Umbilical cord (tissue), 2 donors: Measurements from ENCODE around the gene ZNF341. TPM values are rescaled to one million over a fixed set of nuclear protein-coding genes. Genes with fewer than 3 reads are reported as not detected.
A peak's percentile ranks its signal among the peaks of the same experiment; 100 is the strongest.

Source experiments
- DNase-seq: peaks from one replicate; pipeline ENCODE4 v3.0.0-alpha.2; 2015; ENCODE audit warnings: low spot score
- total RNA-seq: library from RNA; depleted of rRNA; stranded (reverse); fragments of >200 nt; gene quantifications from one replicate; pipeline ENCODE4 v1.2.3, GENCODE V29; 2014; ENCODE audit warnings: low replicate concordance; ENCODE audit not compliant: insufficient read depth

ZNF341 gene
- total RNA-seq, 1 donor from 2014 or later = 0.72 TPM

DNA sequence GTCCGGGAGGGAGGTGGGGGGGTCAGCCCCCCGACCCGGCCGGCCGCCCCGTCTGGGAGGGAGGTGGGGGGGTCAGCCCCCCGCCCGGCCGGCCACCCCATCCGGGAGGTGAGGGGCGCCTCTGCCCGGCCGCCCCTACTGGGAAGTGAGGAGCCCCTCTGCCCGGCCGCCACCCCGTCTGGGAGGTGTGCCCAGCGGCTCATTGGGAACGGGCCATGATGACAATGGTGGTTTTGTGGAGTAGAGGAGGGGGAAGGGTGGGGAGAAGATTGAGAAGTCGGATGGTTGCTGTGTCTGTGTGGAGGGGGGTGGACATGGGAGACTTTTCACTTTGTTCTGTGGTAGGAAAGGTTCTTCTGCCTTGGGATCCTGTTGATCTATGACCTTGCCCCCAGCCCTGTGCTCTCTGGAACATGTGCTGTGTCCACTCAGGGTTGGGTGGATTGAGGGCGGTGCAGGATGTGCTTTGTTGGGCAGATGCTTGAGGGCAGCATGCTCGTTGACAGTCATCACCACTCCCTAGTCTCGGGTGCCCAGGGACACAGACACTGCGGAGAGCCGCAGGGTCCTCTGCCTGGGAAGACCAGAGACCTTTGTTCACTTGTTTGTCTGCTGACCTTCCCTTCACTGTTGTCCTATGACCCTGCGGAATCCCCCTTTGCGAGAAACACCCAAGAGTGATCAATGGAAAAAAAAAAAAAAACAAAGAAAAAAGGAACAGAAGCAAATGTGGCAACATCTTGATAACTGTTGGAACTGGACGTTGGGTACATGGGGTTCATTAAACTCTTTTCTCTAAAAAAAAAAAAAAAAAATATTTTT lies 30.0 kb upstream of the ZNF341 start:
- DNase-seq = no peak

DNA sequence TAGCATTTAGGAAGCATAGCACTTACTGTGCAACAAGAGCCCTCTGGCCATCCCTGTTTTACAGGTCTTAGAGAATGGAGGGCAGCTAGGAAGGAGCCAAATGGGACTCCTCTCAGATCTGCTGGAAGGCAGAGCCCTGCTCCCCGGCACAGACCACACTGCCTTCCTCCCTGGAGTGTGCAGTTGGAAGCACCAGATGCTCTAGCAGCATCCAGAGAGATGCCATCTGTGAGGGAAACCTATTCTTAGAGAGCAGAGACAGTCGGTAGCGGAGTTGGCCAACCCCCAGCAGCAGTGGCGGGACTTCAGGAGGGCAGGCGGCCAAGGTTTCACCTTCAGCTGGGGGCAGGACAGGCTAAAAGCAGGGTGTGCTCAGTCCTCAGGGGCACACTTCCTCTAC lies 28.9 kb upstream of the ZNF341 start:
- no peak for DNase-seq

DNA sequence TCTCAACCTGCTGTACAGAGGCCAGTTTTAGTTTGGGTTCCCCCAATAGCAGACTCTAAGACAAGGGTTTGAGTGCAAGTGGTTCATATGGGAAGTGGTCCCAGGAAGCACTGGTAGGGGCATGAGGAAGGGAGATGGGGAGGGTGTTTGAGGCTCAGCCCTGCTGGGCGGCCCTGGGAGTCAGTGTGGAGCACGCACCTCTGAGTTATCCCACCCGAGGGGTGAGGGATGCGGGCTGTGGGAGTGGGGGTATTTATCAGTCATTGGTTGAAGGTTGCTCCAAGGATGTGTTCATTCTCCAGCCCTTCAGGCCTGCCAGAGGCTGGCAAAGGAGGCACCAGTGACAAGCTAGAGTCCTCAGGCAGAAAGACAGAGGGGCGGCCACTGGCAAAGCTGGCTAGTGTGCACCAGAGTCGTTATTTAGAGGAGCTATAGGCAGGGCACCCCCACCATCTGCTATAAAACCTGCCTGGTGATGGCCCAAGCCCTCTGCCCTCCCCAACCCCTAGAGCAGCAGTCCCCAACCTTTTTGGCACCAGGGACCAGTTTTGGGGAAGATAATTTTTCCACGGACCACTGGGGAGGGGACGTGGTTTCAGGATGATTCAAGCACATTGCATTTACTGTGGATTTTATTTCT lies 28.2 kb upstream of the ZNF341 start:
- no peak for DNase-seq

DNA sequence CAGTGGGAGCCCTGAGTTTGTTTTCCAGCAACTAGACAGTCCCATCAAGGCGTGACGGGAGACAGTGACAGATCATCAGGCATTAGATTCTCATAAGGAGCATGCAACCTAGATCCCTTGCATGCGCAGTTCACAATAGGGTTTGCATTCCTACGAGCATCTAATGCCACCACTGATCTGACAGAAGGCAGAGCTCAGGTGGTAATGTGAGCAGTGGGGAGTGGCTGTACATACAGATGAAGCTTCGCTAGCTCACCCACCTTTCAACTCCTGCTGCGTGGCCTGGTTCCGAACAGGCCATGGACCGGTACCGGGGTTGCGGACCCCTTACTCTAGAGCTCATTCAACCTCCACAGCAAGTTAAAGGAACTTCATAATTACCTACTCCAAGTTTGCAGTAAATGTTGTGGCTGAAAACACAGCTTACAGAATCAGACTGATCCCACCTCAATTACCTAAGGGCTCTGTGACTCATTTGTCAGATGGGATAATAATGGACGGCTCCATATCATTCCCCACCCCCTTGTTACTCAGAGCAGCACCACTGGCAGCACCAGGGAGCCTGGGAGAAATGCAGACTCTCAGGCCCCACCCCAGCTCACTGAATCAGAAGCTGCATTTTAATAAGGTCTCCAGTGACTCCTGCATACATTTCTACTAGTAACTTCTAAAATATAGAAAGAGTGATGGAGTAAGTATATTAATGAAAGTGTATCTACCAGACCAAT lies 27.4 kb upstream of the ZNF341 start:
- no peak for DNase-seq

DNA sequence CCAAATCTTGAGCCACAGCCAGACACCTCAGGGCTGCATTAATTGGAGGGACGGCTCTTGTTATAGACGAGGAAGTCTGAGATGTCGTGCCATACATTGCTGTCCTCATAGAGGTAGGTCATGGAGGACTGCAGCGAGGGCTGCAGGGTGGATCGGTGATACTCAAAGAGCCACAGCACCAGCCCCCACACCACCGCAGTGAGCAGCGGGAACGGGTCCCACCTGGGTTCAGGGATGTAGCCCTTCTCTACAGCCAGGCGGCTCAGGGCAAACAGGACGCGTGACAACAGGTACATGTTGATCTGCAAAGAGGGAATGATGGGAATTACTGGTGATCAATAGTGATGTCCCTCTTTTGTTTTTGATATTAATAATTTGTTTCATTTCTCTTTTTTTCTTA lies 24.1 kb upstream of the ZNF341 start:
- no peak for DNase-seq

DNA sequence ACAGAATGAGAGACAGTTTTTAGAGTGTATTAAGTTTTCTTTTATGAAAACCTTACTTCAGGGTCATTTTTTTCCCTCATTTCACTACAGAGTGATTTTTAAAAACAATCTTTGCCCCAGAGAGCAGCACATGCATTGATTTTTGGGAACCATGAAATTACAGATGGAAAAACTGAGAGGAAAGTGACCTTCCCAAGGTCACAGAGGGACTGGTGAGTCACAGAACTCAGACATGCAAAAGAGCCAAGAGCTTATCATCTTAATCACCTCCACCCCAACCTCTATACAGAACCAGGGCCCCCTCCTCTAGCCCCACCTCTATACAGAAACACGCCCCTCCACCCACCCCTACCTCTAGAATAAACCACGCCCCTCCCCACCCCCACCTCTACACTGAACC lies 22.4 kb upstream of the ZNF341 start:
- DNase-seq = no peak

GRCh38 chr20:33709905-33710541 lies 21.8 kb upstream of the ZNF341 start:
- DNase-seq = no peak

DNA sequence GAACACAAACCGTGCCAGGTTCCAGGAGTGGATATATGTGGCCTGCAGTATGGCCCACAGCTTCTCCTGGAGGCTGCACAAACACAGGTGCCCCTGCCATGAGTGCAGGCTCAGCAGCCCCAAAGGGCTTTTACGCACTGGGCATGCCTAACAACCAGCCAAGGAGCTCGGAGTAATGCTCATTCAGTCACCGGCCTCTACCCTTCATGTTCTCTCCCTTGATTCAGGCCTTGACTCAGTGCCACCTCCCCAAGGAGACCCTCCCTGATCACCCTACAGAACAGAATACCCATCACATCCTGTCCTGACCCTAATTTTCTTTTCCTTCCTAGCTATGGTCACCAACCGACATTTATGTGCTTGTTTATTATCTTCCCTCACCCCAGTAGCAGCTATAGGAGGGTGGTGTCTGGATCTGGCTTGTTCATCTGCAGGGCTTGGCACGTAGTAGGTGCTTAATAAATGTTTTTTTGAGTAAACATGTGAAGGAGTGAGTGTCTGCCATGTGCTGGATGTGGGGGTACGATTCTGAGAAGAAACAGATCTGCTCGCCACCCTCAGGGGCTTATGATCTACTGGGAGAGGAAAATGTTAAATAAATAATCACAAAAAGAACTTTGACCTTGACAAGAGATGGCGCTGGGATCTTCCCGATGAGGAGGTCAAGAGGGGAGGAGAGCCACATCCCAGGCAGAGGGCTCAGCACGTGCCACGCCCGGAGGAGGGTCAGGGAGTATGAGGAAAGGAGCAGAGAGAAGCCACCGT lies 20.9 kb upstream of the ZNF341 start:
- no peak for DNase-seq

GRCh38 chr20:33711446-33711738 lies 20.4 kb upstream of the ZNF341 start:
- DNase-seq = no peak

GRCh38 chr20:33713865-33714367 lies 17.9 kb upstream of the ZNF341 start:
- no peak for DNase-seq

- no peak for DNase-seq
These were observed 15.3 kb upstream of the ZNF341 start for GRCh38 chr20:33716498-33716897.

DNA sequence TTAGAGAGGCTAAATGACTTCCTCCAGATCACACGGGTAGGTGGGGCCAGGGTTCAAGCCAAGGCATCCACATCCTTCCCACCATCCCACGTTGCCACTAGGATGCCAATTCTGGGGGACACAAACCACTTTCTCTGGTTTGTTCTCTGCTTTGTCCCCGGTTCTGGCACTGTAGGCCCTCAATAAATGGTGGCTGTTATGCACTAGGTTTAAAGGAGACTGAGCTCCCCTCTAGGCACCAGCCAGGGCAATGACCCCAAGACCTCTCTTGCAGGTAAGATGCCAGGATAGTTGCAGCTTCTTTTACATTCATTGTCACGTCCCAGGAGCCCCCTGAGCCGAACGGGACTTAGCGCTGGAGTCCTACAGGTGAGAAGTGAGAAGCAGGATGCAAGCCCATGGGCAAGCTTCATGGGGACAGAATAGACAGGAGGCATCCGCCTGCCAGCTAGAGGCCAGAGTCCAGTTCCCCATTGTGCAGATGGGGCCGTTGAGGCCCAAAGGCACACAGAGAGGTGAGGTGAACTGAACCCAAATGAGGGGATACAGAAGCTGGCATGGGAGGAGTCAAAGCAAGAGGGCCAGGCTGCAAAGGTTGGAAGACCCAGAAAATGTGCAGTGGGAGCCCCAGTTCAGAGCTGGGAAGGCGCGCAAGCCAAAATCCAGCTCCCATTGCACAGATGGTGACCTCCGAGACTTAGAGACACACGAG lies 12.4 kb upstream of the ZNF341 start:
- no peak for DNase-seq

DNA sequence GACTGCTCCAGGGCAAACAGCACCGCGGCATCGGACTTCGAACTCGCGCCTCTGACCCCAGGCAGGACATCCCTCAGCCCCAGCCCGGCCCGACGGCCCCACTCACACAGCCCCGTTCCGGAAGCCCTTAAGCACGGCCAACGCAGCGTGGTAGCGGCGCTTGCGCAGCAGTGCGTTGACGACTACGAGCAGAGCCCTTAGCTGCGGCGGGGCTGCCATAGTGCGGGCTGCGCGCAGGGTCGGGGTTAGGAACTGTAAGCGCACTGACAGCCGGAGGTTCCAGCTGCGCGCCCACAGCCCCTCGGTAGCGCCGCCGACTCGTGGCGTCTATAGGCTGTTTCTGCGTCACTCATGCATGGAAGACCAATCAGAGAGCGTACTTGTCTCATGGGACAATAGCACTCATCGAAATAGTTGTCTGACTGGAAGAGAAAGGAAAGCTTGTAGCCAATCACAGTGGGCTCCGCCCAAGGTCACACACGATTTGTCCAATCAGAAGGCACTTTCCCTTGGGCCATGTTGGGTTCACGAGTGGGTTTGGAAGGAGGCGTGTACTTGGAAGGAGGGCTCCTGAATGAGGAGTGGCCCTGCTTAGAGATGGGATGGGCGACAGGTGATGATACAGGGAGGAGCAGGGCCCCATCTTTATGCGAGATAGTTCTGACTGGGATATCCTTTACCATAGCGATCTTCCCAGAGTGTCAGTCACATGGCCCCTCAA lies 11.6 kb upstream of the ZNF341 start, which contains the start of gene PXMP4:
TSS of gene PXMP4 (minus strand) at position 322 of the 721 bp plus-strand sequence. CDS start at position 219, 103 bp downstream.
- peak; percentile 99 for DNase-seq

DNA sequence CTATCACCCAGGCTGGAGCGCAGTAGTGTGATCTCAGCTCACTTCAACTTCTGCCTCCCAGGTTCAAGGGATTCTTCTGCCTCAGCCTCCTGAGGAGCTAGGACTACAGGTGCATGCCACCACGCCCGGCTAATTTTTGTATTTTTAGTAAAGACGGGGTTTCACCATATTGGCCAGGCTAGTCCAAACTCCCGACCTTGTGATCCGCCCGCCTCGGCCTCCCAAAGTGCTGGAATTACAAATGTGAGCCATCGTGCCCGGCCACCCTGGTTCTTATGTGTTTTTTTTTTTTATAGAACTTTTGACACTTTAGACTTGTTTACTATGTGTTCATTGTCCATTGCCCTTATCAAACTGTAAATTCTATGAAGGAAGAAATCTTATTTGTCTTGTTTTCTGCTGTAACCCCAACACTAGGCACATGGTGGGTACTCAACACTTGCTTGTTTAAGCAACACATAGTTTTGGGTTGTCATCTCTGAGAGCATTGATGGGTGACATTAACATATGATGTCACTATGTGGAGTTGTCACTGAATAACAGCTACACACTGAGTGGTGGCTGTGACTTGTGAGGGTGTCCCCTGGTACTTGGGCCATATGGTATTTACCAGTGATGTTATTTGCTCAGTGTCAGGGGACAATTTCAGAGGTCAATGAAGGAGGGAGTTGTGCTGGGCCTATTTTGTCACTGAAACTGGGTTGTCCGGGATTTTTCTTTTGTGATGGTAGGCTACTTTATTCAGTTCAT lies 10.2 kb upstream of the ZNF341 start:
- DNase-seq = no peak

GRCh38 chr20:33724439-33725094 lies 7.2 kb upstream of the ZNF341 start:
- no peak for DNase-seq

DNA sequence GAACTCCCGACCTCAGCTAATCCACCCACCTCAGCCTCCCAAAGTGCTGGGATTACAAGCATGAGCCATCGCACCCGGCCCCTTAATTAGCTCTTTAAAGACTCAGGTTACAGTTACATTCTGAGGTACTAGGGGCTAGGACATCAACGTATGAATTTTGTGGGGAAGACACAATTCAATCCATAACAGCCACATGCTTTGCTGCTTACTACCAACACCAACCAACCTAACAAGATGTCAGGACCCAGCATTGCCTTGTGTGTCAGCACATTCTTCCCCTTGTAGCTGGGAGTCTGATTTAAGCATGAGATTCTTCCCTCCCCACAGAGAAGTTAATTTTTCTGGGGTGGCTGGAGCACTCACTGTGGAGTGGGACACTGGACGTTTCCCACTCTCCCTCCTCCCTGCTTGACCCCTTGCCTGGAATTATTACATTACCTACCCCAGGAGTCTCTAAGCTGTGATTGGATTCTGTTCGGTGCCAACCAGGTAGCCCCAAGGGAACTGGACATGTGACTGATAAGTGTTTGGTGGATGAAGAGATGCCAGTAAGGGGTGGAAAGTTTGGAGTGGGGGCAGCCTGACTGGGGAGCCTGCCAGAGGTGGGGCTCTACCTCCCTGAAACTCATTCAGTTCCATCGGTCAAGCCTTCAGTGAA lies 6.1 kb upstream of the ZNF341 start:
- no peak for DNase-seq

GRCh38 chr20:33727115-33727479 lies 4.7 kb upstream of the ZNF341 start:
- no peak for DNase-seq

DNA sequence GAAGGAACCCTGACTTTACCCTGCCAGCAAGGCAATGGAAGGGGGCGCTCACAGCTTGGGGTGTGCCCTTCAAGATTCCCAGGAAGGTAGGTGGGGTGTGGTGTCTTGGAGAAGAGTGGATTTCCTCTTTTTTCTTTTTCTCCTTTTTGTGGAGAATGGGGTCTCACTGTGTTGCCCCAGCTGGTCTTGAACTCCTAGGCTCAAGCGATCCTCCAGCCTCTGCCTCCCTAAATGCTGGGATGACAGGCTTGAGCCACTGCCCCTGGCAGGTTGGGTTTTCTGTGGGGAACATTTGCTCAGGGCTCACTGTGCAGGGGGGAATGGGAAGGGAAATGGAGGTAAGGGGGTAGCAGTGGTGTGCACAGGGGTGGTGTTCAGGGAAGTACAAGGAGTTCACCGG lies 4.0 kb upstream of the ZNF341 start:
- no peak for DNase-seq
